Measurements from ENCODE around the gene BUB1.
"Not testable (repeated sequence)": the region's sequence is repeated elsewhere in the genome, so short reads cannot be mapped to it uniquely, and the experiment has no call there.

DNA sequence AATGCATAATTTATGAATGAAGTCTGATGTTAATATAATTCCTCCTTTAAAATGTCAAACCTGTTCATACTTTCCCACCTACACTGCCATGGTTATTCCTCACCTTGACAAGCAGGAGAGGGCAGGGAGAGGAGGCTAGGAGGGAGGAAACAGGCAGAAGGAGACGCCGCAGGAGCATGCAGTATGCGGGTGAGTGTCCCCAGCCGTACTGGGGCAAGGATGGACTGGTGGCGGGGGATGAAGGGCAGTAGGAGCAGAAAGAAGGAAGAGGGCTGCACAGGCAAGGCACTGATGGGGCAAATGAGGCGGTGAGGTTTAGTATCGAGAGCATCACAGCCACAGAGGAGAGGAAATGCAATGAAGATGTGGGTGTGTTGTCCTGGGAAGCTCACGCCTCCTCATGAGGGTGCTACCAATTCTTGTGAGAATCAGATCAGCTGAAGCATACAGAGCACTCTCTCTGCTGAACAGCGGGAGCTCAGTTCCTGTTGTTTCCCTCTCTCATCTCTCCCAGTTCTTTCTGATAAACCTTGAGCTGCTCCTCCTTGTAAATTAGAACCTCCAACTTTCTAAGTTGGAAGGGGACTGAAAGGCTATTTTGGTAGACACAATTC is 58.4 kb downstream of the BUB1 start:
- TF ChIP-seq, protein P1, sequence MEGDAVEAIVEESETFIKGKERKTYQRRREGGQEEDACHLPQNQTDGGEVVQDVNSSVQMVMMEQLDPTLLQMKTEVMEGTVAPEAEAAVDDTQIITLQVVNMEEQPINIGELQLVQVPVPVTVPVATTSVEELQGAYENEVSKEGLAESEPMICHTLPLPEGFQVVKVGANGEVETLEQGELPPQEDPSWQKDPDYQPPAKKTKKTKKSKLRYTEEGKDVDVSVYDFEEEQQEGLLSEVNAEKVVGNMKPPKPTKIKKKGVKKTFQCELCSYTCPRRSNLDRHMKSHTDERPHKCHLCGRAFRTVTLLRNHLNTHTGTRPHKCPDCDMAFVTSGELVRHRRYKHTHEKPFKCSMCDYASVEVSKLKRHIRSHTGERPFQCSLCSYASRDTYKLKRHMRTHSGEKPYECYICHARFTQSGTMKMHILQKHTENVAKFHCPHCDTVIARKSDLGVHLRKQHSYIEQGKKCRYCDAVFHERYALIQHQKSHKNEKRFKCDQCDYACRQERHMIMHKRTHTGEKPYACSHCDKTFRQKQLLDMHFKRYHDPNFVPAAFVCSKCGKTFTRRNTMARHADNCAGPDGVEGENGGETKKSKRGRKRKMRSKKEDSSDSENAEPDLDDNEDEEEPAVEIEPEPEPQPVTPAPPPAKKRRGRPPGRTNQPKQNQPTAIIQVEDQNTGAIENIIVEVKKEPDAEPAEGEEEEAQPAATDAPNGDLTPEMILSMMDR (conservative IDR thresholded peaks at IDR 0.05; ENCODE audit: low read length): not testable (repeated sequence)
- TF ChIP-seq EZH2phosphoT487 (IDR thresholded peaks at IDR 0.05; ENCODE audit: borderline replicate concordance, low read depth, low read length): not testable (repeated sequence)
